Esophagus muscularis mucosa (tissue), 4 donors: Measurements from ENCODE around the gene SLC25A25. TPM values are rescaled to one million over a fixed set of nuclear protein-coding genes. Genes with fewer than 3 reads are reported as not detected.
A peak's percentile ranks its signal among the peaks of the same experiment; 100 is the strongest.

Experiments used
- DNase-seq: peaks from one replicate; pipeline ENCODE4 v3.0.0-alpha.2; 2017; ENCODE audit errors: extremely low spot score
- H3K27ac ChIP-seq, 4 donors: fragments of 200-600 bp; sonication (generic); replicated peaks in 1 of 4; 1 replicate in 3 of 4; 2 replicates in 1 of 4; pipeline ENCODE4 v1.5.1; 2016 to 2019; ENCODE audit warnings: mild to moderate bottlenecking in 1 of 4
- H3K27me3 ChIP-seq, 4 donors: fragments of 200-600 bp; sonication (generic); one replicate each; pipeline versions ENCODE4 v1.5.1 to v1.6.0; 2016 to 2019
- H3K36me3 ChIP-seq, 4 donors: fragments of 200-600 bp; sonication (generic); one replicate each; pipeline ENCODE4 v1.5.1; 2016 to 2019
- H3K4me1 ChIP-seq, 4 donors: fragments of 200-600 bp; sonication (generic); one replicate each; pipeline ENCODE4 v1.5.1; 2016 to 2019
- H3K4me3 ChIP-seq, 4 donors: fragments of 200-600 bp; sonication (generic); 1 replicate in 2 of 4; 2 replicates in 2 of 4; pipeline ENCODE4 v1.5.1; 2016 to 2019; ENCODE audit warnings: mild to moderate bottlenecking in 4 of 4, moderate library complexity in 1 of 4
- H3K9me3 ChIP-seq, 4 donors: fragments of 200-600 bp; sonication (generic); 1 replicate in 3 of 4; 2 replicates in 1 of 4; pipeline ENCODE4 v1.5.1; 2016 to 2019
- EP300 ChIP-seq: sonication (generic); formaldehyde crosslinking; IDR thresholded peaks from one replicate; pipeline ENCODE4 v1.6.1; 2017; ENCODE audit warnings: antibody characterized with exemption
- POLR2A ChIP-seq: fragments of 450-650 bp; IDR thresholded peaks from one replicate; pipeline ENCODE4 v1.6.1; 2017; ENCODE audit warnings: antibody characterized with exemption, moderate library complexity, mild to moderate bottlenecking, low read depth
- POLR2AphosphoS5 ChIP-seq, 2 donors: sonication (generic); formaldehyde crosslinking; IDR thresholded peaks; one replicate each; pipeline ENCODE4 v1.6.1; 2017; ENCODE audit warnings: antibody characterized with exemption in 2 of 2
- WGBS: methylation state at CpG from one replicate; pipeline ENCODE4 v1.1.5; 2018; 5-methylcytosine and 5-hydroxymethylcytosine counted together
- intact Hi-C: fragments of 100-400 bp; cut with DNase I; formaldehyde crosslinking; loops from one replicate; pipeline ENCODE4 v1.15.1; 2023
- total RNA-seq, 4 donors: library from RNA; depleted of rRNA; stranded (reverse); fragments of >200 nt; gene quantifications; one replicate each; pipeline versions ENCODE4 v1.1.0 to v1.2.1, GENCODE V29; 2016
- TF ChIP-seq, protein P1 (sequence below), 3 experiments: fragments of 200-600 bp in 2 of 3; fragments of 450-650 bp in 1 of 3; sonication (generic) in 2 of 3; IDR thresholded peaks; one replicate each; pipeline ENCODE4 v1.5.1; 2017 to 2019; ENCODE audit warnings: antibody characterized with exemption in 3 of 3, mild to moderate bottlenecking in 2 of 3, moderate library complexity in 1 of 3

The SLC25A25 gene
- total RNA-seq, 4 donors from 2014 or later: 14.5 to 140 (median 21.3) TPM

DNA sequence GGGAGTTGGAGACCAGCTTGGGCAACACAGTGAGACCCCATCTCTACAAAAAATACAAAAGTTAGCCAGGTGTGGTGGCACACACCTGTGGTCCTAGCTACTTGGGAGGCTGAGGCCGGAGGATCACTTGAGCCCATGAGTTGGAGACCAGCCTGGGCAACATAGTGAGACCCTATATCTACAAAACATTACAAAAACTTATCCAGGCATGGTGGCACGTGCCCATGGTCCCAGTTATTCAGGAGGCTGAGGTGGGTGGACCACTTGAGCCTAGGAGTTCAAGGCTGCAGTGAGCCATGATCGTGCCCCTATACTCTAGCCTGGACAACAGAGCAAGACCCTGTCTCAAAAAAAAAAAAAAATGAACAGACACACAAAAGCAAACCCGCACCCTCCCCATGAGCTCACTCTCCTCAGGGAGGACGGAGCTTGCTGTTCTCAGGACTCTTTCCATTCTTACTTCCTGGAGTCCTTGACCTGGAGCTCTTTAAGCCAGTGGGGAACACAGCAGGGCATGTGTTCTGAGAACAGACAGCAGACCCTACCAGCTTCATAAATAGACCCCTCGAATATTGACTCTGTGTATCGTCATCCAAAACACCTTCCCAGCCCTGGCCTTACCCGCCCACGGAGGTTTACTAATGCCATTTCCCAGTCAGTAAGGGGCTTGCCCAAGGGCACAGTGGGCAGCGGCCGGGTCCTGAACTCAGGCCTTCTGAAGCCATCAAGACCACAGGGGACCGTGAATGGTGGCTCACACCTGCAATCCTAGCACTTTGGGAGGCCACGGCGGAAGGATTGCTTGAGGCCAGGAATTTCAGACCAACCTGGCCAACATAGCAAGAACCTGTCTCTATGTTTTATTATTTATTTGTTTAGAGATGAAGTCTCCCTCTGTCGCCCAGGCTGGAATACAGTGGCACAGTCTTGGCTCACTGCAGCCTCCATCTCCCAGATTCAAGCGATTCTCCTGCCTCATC is 48.4 kb downstream of the SLC25A25 start:
- Histone ChIP-seq H3K9me3 (no peaks in the 10 kb centered on the region), H3K27ac (no peak overlapping the region), H3K4me3 (no peak overlapping the region), H3K36me3 (peaks cover 3 to 41% (median 40%) of the 10 kb centered on the region in 4 donors), H3K4me1 (peaks cover 5 to 16% (median 9%) of the 10 kb centered on the region in 4 donors), H3K27me3 (no peaks in the 10 kb centered on the region)
- intact Hi-C loops: loop anchor here (2.0 to 5.0 kb wide), 2 partner anchors 84 to 174 kb away; no protein-coding TSS in a partner anchor
- no peak for TF ChIP-seq EP300
- TF ChIP-seq POLR2AphosphoS5 (IDR thresholded peaks at IDR 0.05): no peak
- TF ChIP-seq POLR2A: no peak
- 84% methylated on average over 9 of the region's 16 CpGs for WGBS
- no peak for DNase-seq

DNA sequence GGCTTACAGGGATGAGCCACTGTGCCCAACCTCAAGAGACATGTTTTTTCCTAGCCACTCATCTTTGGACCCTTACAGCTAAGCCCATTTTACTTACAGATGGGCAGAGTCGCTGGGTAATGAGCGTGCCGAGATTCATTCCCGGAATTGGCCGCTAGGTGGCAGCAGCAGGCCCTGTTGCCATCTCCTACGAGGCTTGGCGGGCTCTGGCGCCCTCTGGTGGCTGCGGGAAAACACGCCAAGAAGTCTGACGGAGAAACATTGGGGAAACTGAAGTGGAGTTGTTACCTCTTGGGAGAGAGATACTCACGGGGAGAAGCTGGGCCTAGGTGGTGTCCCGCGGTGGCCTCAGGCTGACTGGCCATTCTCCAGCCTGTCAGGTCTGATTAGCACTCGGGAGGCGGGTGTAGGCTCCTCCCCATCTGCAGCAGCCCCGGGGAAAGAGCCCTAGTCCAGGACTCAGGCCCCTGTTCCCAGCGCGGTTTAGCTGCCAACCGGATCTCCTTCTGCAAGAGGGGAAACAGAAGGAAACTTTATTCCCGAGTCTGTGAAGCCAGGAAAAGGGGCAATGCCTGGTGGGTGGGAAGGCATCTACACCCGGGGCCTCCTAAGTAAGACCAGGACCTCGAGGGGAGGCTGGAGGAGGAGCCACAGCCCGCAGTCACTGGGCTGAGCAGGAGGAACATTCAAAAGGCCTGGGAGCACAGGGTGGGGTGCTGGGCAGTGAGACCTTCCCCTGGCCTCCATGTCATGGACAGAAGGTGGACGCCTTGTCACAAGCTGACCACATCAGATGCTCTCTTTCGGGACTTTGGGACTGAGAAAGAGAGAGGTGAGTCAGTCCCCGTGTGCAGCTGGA is 49.8 kb downstream of the SLC25A25 start:
- 16% methylated on average over 10 of the region's 27 CpGs for WGBS
- Histone ChIP-seq H3K27ac (peak overlapping the region in 1 of 4 donors; percentile 19), H3K36me3 (peaks cover 11 to 55% (median 52%) of the 10 kb centered on the region in 4 donors), H3K9me3 (no peaks in the 10 kb centered on the region), H3K27me3 (no peaks in the 10 kb centered on the region), H3K4me1 (peaks cover 5 to 16% (median 9%) of the 10 kb centered on the region in 4 donors), H3K4me3 (no peak overlapping the region)
- intact Hi-C loops: loop anchor here (2.0 to 5.0 kb wide), 2 partner anchors 86 to 175 kb away; no protein-coding TSS in a partner anchor
- DNase-seq: peak; percentile 97
- TF ChIP-seq POLR2A (no peak), POLR2AphosphoS5 (IDR thresholded peaks at IDR 0.05) (peak; percentile 67 to 85), EP300 (no peak)
- TF ChIP-seq, protein P1, sequence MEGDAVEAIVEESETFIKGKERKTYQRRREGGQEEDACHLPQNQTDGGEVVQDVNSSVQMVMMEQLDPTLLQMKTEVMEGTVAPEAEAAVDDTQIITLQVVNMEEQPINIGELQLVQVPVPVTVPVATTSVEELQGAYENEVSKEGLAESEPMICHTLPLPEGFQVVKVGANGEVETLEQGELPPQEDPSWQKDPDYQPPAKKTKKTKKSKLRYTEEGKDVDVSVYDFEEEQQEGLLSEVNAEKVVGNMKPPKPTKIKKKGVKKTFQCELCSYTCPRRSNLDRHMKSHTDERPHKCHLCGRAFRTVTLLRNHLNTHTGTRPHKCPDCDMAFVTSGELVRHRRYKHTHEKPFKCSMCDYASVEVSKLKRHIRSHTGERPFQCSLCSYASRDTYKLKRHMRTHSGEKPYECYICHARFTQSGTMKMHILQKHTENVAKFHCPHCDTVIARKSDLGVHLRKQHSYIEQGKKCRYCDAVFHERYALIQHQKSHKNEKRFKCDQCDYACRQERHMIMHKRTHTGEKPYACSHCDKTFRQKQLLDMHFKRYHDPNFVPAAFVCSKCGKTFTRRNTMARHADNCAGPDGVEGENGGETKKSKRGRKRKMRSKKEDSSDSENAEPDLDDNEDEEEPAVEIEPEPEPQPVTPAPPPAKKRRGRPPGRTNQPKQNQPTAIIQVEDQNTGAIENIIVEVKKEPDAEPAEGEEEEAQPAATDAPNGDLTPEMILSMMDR (IDR thresholded peaks at IDR 0.05): peak; percentile 99 to 100 (median 100)

DNA sequence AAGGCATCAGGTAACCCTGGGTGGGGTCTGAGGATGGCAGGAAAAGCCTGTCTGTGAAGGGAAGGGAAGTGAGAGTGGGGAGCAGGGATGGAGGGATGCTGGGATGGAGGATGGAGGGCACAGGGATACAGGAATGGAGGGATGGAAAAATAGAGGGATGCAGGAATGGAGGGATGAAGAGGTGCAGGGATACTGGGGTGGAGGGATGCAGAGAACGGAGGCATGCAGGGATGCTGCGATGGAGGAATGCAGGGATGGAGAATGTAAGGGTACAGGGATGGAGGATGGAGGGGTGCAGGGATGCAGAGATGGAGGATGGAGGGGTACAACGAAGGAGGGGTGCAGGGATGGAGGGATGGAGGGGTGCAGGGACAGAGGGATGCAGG is 50.4 kb downstream of the SLC25A25 start:
- H3K4me3 ChIP-seq: no peak overlapping the region
- intact Hi-C loops: loop anchor here (5.0 kb wide), 1 partner anchor 86 kb away; no protein-coding TSS in a partner anchor
- H3K27me3 ChIP-seq: no peaks in the 10 kb centered on the region
- peaks cover 5 to 16% (median 9%) of the 10 kb centered on the region in 4 donors for H3K4me1 ChIP-seq
- DNase-seq: no peak
- H3K9me3 ChIP-seq: no peaks in the 10 kb centered on the region
- H3K36me3 ChIP-seq: peaks cover 17 to 58% (median 54%) of the 10 kb centered on the region in 4 donors
- H3K27ac ChIP-seq: no peak overlapping the region
- 62% methylated on average over 3 of the region's 3 CpGs for WGBS
- TF ChIP-seq POLR2A (no peak), POLR2AphosphoS5 (IDR thresholded peaks at IDR 0.05) (no peak), EP300 (no peak)
- TF ChIP-seq, protein P1 (IDR thresholded peaks at IDR 0.05): no peak

DNA sequence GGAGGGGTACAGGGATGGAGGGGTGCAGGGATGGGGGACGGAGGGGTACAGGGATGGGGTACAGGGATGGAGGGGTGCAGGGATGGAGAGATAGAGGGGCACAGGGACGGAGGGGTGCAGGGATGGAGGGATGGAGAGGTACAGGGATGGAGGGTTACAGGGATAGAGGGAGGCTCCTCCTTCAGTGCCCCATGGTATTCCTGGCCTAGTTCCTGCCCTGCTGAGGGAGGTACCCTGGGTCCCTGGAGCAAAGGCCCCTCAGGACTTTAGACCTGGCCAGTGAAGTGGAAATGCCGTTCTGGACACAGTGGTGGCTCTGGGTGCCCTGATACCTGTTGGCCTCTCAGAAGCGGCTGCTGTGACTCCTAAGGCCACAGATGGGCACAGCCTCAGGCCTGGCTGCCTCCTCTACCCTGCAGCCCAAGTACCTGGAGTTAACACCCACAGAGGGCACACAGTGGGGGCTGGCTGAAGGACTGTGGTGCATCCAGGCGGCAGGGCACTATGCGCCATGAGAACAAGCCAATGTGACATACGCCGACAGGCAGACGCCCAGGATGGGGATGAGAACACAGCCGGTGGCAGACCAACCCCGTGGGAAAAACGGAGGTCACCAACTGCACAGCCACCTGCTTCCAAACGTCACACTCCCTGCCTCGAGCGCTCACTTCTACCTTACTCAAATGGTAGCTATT is 51.1 kb downstream of the SLC25A25 start:
- 80% methylated on average over 15 of the region's 15 CpGs for WGBS
- Histone ChIP-seq H3K4me1 (peaks cover 5 to 16% (median 9%) of the 10 kb centered on the region in 4 donors), H3K36me3 (peaks cover 17 to 58% (median 54%) of the 10 kb centered on the region in 4 donors), H3K27ac (no peak overlapping the region), H3K27me3 (no peaks in the 10 kb centered on the region), H3K9me3 (no peaks in the 10 kb centered on the region), H3K4me3 (no peak overlapping the region)
- DNase-seq: no peak
- intact Hi-C loops: loop anchor here (5.0 kb wide), 1 partner anchor 87 kb away; no protein-coding TSS in a partner anchor
- TF ChIP-seq POLR2A: no peak
- TF ChIP-seq, protein P1 (IDR thresholded peaks at IDR 0.05): no peak
- no peak for TF ChIP-seq POLR2AphosphoS5 (IDR thresholded peaks at IDR 0.05)
- no peak for TF ChIP-seq EP300
